ENCODE results near the gene CEP70.
"Not testable (repeated sequence)": the region's sequence is repeated elsewhere in the genome, so short reads cannot be mapped to it uniquely, and the experiment has no call there.

The CEP70 gene

GRCh38 chr3:138507524-138507923, 86.5 kb downstream of the CEP70 start:
- DNase-seq: no peak

DNA sequence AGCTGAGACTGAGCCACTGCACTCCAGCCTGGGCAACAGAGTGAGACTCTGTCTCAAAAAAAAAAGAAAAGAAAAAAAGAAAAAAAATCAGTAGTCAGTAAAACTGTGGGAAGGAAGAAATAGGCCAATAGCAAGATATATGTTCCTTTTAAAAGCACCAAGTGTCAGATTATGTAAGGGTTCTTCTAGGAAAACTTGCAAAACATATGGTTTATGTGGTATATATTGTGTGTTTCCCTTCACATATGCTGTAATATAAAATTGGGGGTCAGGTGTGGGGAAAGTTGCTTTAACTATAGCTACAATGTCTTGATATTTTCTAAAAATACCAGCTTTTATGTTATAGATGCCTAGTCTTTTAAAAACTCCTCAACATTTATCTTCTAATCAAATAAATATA, 95.1 kb downstream of the CEP70 start:
- DNase-seq: no peak

- DNase-seq: no peak
These were observed 96.2 kb downstream of the CEP70 start for GRCh38 chr3:138497851-138498250.

DNA sequence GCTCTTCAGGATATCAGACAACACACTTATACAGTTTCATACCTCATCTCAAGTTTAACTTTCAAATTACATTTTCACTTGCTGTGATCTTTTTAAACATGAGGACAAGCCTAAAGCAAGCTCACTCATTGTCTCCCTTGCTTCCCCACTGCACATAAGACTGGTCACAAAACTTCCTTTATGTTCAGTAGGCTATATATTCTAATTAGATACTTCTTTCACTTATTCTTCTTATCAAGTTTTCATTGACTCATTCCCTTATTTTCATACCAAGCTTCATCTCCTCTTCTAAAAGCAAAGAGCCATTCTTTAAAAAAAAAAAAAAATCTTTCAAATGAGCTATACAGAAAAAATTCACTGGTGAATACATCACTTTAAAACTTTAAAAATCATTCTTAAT, 97.0 kb downstream of the CEP70 start:
- DNase-seq: no peak

- no peak for DNase-seq
These were observed 97.6 kb downstream of the CEP70 start for GRCh38 chr3:138496436-138496835.

DNA sequence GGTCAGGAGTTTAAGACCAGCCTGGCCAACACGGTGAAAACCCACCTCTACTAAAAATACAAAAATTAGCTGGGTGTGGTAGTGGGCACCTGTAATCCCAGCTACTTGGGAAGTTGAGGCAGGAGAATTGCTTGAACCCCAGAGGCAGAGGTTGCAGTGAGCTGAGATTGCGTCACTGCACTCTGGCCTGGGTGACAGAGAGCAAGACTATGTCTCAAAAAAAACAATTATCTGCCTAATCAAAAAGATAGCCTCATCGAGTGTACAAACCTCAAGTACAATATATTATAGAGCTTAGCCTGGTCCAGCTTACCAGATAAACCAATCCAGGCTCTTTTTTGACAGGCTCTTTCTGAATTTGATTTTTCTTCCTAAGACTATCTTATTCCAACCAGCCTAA, 98.4 kb downstream of the CEP70 start:
- DNase-seq: not testable (repeated sequence)

GRCh38 chr3:138494607-138494929, 99.5 kb downstream of the CEP70 start:
- no peak for DNase-seq

DNA sequence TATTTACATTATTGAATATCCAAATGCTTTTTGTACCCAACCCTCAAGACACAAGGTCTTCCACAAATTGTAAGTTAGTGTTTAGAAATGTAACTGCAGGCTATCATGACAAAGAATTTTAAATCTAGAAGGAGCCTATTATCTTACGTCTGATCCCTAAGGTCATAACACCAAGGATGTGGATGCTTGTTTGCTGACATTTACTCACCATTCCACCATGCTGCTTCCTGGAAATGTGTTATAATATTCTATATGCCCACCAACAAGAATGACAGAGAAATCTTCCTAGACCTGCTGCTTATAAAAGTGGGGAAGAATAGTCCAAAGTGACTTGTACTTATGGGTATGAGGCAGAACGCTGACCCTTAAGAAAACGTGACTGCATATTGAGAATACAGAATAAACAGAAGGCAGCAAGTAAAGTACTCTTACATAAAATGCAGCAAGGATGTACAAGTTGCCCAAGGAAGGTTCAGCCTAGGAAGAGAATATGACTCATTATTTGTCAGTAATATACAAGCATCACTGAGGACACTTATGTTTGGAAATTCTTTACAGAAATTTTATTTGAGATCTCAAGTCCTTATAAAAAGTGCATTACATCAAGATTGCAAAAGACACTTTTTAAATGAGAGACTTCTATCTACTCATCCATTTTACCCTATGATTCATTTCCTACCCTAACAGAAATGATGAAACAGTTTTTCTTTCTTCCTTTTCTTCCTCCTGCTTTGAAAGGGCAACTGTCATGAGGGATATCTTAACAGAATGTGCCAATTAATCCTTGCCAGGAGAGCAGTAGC, 100.1 kb downstream of the CEP70 start:
- DNase-seq: peak; percentile 79

GRCh38 chr3:138492980-138493675, 100.9 kb downstream of the CEP70 start:
- DNase-seq: no peak

- DNase-seq: no peak
These were observed 102.1 kb downstream of the CEP70 start for GRCh38 chr3:138491971-138492370.

GRCh38 chr3:138486580-138486979, 107.5 kb downstream of the CEP70 start:
- DNase-seq: not testable (repeated sequence)

- DNase-seq: not testable (repeated sequence)
These were observed 109.4 kb downstream of the CEP70 start for GRCh38 chr3:138484672-138485071.

DNA sequence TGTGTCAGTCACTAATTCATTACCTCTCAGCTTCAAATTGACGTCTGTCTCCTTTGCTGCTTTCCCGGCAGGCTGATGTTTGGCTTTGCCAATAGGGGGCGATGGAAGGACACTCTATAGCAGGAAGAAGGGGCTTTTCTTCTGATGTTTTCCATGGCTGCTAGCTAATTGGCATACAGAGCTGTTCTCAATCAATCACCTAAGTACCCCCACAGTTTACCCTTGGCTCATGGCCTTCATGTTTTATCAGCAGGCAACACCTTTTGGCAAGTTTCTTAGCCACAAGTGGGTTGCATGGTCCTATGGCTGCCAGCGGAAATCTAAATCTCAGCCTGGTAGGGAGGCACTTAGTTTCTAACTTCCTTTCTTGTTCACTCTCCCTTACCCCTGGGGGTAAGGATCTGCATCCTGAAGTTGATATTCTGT, 114.6 kb downstream of the CEP70 start:
- peak; percentile 45 for DNase-seq

DNA sequence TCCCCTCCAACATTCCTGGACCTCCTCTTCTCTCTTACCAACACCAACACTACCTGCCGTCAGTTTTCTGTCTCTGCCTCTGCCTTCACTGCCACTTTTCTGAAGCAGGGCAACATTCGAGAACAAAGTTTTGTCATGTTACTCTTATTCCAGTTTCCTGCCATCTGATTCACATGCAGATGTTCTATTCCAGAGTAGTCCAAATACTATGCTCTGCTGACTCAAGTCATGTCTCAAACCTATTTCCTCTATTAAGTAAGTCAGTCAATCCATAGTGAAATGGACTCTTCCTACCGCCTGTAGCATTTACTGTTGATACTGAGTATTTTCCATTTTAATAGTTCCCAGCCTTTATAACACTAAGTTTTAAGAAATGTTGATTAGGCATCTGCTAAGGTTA, 116.3 kb downstream of the CEP70 start:
- DNase-seq: no peak

DNA sequence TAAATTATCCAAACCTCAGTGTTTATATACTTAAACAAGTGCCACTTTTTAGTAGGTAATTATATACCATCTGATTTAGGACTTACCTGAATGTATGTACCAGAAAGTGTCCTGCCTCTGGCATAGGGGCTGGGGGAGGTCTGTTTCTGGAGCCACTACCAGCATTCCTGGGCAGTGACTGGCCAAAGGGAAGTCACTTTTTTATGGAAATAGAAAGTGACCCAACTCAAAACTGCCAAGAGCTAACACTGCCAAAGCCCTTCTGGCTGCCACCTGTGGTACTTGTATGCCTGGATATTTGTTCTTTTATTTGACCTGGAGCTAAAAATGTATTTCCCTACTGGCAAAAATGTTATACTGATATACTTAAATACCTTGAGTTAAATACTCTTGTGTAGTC, 116.9 kb downstream of the CEP70 start:
- no peak for DNase-seq

GRCh38 chr3:138476526-138476925, 117.5 kb downstream of the CEP70 start:
- no peak for DNase-seq

- no peak for DNase-seq
These were observed 119.9 kb downstream of the CEP70 start for GRCh38 chr3:138474163-138474562.

DNA sequence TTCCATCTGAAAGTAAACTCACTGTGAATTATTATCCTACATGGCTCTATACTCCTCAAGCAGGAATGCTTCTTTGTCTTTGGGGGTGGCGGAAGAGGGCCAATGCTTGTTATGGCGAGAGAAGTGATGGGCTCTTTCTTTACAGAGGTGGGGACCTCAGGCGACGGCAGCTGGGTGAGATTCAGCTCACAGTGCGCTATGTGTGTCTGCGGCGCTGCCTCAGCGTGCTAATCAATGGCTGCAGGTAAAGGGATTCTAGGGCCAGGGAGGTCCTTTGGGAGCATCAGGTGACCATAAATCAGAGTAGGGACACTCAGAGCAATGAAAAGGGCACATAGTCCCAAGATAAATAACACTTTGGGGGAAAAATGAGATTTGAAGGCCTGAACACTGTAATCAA, 120.7 kb downstream of the CEP70 start:
- no peak for DNase-seq

DNA sequence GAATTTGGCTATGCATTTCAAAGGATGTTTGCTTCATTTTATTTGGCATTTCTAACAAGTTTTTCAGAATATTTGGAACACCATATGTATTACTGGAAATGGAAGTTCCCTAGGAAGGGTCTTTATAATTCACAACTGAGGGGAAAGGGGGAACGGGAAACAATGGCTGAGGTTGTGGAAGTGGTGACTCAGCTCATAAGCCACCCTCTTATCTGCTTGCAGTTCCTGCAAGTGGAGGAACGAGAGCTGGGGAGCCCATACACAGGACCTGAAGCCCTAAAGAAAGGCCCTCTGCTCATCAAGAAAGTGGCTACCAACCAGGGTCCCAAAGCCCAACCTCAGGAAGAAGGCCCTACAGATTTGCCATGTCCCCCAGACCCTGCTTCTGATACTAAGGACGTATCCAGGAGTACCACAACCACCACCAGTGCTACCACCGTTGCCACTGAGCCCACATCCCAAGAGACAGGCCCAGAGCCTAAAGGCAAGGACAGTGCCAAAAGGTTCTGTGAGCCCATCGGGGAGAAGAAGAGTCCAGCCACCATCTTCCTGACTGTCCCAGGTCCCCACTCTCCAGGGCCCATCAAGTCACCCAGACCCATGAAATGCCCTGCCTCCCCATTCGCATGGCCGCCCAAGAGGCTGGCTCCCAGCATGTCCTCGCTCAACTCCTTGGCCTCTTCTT, 121.8 kb downstream of the CEP70 start:
- DNase-seq: no peak

DNA sequence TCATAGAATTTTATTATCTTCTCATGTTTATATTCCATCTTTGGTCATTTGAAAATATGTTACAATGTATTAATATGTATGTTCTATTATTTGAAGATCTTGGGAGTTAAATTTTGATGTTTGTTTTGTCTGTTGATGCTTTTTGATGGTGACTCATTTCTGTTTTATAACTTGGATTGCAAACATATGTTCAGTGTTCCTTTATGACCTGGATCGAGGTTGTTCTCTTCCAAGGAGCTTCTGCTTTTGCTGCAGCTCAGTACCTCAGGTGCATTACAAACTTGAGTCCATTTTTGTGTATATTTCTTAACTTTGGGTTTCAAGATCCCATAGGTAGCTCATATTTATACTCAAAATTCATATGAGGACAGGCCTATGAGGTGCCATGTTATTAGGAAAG, 122.6 kb downstream of the CEP70 start:
- no peak for DNase-seq

DNA sequence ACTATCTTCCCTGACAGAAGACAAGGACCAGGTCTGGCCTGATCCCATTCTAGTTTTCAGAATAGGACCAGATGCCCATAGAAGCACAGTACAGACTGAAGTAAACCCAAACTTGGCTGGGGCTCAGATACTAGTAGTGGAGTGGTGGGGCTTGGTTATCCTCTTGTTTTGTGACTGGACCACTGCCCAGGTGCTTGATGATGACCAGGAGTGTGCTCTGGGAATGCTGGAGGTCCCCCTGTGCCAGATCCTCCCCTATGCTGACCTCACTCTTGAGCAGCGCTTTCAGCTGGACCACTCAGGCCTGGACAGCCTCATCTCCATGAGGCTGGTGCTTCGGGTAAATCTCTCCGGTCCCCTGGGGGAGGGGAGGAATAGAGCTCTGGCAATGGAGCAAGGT, 123.4 kb downstream of the CEP70 start:
- DNase-seq: no peak

DNA sequence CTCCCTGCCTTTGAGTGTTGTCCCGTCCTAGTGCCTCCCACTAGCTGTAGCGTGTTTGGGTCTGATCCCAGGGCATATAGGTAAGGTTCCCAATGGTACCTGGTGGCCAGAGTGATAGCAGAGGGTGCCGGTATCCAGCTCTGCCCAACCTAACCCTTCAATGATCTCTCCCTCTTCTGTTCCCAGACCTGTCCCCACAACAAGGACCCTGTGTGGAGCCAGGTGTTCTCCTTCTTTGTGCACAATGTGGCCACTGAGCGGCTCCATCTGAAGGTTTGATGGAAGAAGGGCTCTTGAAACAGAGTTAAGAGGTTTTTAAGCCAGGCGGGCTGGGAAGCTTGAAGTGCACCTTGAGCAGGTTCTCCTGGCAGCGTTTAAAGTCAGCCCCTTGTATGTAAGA, 124.2 kb downstream of the CEP70 start:
- DNase-seq: no peak

- peak; percentile 81 for DNase-seq
These were observed 125.2 kb downstream of the CEP70 start for GRCh38 chr3:138468886-138469285.

DNA sequence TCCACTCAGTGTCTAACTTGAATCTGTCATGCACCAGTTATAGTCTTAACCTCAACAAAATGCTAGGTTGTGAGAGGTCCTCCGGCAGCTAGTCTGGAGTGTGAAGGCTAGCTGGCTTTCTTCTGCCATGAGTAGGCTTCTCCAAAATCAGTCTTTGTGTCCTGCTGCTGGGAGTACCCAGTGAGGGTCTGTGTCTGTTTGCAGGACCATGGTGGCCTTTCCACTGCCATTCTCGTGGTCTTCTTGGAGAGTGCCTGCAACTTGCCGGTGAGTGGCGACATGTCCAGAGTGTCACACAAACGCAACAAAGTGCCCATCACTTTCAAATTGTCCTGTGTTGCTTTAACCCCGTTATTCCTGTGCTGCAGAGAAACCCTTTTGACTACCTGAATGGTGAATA, 125.6 kb downstream of the CEP70 start:
- no peak for DNase-seq
